Upper lobe of left lung (tissue), 6 donors: ENCODE measurements around the gene SMLR1. TPM values are rescaled to one million over a fixed set of nuclear protein-coding genes. Genes with fewer than 3 reads are reported as not detected.

Experiments used
- ATAC-seq, 2 donors: fragments of 200-7000 bp; cut with Tn5 transposase; one replicate each; pipeline ENCODE4 v1.9.1; 2022; ENCODE audit warnings: mild to moderate bottlenecking in 2 of 2, moderate library complexity in 2 of 2; ENCODE audit not compliant: low FRiP score in 2 of 2
- DNase-seq, 2 donors: peaks; one replicate each; pipeline ENCODE4 v3.0.0-alpha.2; 2019 to 2020
- H3K27ac ChIP-seq, 4 donors: fragments of 200-600 bp; sonication (generic); one replicate each; pipeline ENCODE4 v1.5.1; 2016 to 2019
- H3K27me3 ChIP-seq, 4 donors: fragments of 200-600 bp; sonication (generic); one replicate each; pipeline ENCODE4 v1.5.1; 2017 to 2019
- H3K36me3 ChIP-seq, 4 donors: fragments of 200-600 bp; sonication (generic); one replicate each; pipeline ENCODE4 v1.5.1; 2016 to 2019
- H3K4me1 ChIP-seq, 4 donors: fragments of 200-600 bp; sonication (generic); one replicate each; pipeline ENCODE4 v1.5.1; 2018 to 2019
- H3K4me3 ChIP-seq, 4 donors: fragments of 200-600 bp; sonication (generic); one replicate each; pipeline ENCODE4 v1.5.1; 2017 to 2019; ENCODE audit warnings: mild to moderate bottlenecking in 2 of 4, moderate library complexity in 1 of 4
- H3K9me3 ChIP-seq, 4 donors: fragments of 200-600 bp; sonication (generic); one replicate each; pipeline ENCODE4 v1.5.1; 2018 to 2019
- EP300 ChIP-seq, 4 donors: sonication (generic); formaldehyde crosslinking; IDR thresholded peaks; one replicate each; pipeline ENCODE4 v1.5.1; 2017; ENCODE audit warnings: antibody characterized with exemption in 4 of 4, control low read depth in 2 of 4
- POLR2A ChIP-seq, 4 donors: fragments of 450-650 bp; IDR thresholded peaks; one replicate each; pipeline ENCODE4 v1.5.1; 2016 to 2017; ENCODE audit warnings: antibody characterized with exemption in 4 of 4, mild to moderate bottlenecking in 2 of 4
- POLR2AphosphoS5 ChIP-seq, 2 donors: sonication (generic); formaldehyde crosslinking; IDR thresholded peaks; one replicate each; pipeline ENCODE4 v1.5.1; 2017; ENCODE audit warnings: antibody characterized with exemption in 2 of 2
- WGBS, 2 donors: methylation state at CpG; one replicate each; pipeline ENCODE4 v1.1.5; 2017 to 2018; 5-methylcytosine and 5-hydroxymethylcytosine counted together
- total RNA-seq, 6 donors: library from RNA; depleted of rRNA in 4 of 6; stranded (reverse); fragments of >200 nt in 4 of 6; gene quantifications; one replicate each; pipeline versions ENCODE4 v1.1.0 to v1.2.1, GENCODE V29; 2016 to 2021
- TF ChIP-seq, protein P1 (sequence below), 6 experiments: fragments of 450-650 bp in 4 of 6; fragments of 200-600 bp in 2 of 6; sonication (generic) in 2 of 6; IDR thresholded peaks; one replicate each; pipeline ENCODE4 v1.5.1; 2016 to 2019; ENCODE audit warnings: antibody characterized with exemption in 6 of 6
- donor health status: DM: no; HTN: no; CAD: no; lungs with moderate emphysema.
- donor health status: DM: no; HTN: yes; CAD: no; lungs with severe emphysema.

Gene SMLR1
- total RNA-seq, 6 donors from 2014 or later: 0.33 TPM; not detected in 5

DNA sequence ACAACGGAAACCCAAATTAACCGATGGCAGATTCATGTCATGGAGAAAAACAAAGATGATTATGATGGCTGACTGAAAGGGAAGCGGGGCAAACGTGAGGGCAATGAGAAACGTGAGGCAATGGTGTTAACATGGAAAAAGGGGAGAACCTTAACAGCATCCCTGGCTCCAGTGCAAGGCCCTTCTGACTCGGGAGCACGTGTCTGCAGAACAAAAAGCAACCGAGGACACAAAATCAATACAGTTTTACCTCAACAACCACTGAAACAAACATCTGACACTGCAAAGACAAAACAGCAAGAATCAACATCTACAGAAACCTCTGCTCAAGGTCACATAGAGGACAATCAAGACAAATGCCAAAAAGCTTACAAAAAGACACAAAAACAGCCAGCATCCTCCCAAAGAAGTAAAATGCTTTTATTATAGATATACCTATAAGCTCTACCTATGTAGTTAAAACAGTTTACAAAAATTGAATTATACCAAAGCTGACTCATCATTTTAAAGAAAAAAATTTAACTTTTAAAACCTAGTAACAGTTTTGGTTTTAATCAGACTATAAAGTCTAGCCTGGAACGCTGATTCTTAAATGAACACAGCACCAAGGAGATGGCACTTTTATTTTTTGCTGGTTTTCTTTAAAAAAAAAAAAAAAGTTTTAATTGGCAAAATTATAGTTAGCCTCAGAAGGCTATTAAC lies 43.1 kb downstream of the SMLR1 start:
- no peak for ATAC-seq
- Histone ChIP-seq H3K27ac (no peak overlapping the region), H3K9me3 (no peaks in the 10 kb centered on the region), H3K27me3 (no peaks in the 10 kb centered on the region), H3K4me1 (no peaks in the 10 kb centered on the region), H3K4me3 (no peak overlapping the region), H3K36me3 (peaks cover 0 to 30% (median 1%) of the 10 kb centered on the region in 4 donors)
- 89 to 93% methylated on average over 9 of the region's 9 CpGs for WGBS, 2 donors
- DNase-seq: no peak
- TF ChIP-seq POLR2AphosphoS5 (IDR thresholded peaks at IDR 0.05) (no peak), POLR2A (IDR thresholded peaks at IDR 0.05) (no peak), EP300 (IDR thresholded peaks at IDR 0.05) (no peak)
- TF ChIP-seq, protein P1, sequence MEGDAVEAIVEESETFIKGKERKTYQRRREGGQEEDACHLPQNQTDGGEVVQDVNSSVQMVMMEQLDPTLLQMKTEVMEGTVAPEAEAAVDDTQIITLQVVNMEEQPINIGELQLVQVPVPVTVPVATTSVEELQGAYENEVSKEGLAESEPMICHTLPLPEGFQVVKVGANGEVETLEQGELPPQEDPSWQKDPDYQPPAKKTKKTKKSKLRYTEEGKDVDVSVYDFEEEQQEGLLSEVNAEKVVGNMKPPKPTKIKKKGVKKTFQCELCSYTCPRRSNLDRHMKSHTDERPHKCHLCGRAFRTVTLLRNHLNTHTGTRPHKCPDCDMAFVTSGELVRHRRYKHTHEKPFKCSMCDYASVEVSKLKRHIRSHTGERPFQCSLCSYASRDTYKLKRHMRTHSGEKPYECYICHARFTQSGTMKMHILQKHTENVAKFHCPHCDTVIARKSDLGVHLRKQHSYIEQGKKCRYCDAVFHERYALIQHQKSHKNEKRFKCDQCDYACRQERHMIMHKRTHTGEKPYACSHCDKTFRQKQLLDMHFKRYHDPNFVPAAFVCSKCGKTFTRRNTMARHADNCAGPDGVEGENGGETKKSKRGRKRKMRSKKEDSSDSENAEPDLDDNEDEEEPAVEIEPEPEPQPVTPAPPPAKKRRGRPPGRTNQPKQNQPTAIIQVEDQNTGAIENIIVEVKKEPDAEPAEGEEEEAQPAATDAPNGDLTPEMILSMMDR (IDR thresholded peaks at IDR 0.05): no peak

DNA sequence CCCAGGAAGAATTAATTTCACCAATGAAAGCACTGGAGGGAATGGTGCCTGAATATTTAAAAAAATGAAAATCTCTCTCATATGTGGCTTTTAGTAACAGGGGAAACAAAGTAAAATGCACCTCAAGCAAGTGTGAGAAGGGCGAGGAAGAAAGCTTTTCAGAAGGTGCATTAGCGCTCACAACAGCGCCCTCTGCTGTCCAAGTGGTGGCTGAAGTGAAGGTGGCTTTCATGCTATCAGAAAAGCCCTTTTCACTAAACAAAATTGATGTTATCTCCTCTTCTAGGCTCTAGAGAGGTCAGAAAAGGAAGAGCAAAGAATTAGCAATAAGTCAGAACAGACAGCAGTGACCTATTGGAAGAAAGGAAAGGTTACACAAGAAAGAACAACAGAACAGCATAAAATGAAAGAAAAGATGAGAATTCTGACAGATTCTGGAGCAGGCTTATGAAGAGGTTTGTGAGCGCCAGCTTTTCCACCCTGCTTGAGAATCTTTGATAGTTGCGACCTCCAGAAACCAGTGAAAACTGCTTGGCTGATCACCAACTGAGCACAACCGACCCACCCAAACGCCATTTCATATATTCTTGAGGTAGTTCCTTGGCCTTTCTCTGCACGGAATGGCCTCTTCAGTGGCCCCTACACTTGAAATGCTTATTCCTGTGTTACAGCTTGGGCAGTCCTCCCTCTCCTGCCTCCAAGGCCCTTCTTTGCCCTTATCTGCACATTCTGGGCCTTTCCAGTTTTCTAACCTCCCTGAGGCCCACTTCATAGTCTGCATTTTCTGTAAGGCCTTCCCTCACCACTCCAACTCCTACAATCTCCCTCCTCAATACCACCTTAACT lies 45.3 kb downstream of the SMLR1 start:
- DNase-seq (peak in 1 of 2 donors; percentile 51), ATAC-seq (peak in 1 of 2 donors; percentile 78)
- no peak overlapping the region for H3K27ac ChIP-seq
- TF ChIP-seq, protein P1 (IDR thresholded peaks at IDR 0.05): peak; percentile 54 to 81 (median 64)
- TF ChIP-seq EP300 (IDR thresholded peaks at IDR 0.05) (no peak), POLR2AphosphoS5 (IDR thresholded peaks at IDR 0.05) (no peak), POLR2A (IDR thresholded peaks at IDR 0.05) (no peak)
- no peaks in the 10 kb centered on the region for H3K27me3 ChIP-seq
- WGBS, 2 donors: 71 to 72% methylated on average over 8 of the region's 8 CpGs
- H3K9me3 ChIP-seq: no peaks in the 10 kb centered on the region
- no peaks in the 10 kb centered on the region for H3K4me1 ChIP-seq
- H3K4me3 ChIP-seq: no peak overlapping the region
- H3K36me3 ChIP-seq: peaks cover 0 to 15% (median 1%) of the 10 kb centered on the region in 4 donors

DNA sequence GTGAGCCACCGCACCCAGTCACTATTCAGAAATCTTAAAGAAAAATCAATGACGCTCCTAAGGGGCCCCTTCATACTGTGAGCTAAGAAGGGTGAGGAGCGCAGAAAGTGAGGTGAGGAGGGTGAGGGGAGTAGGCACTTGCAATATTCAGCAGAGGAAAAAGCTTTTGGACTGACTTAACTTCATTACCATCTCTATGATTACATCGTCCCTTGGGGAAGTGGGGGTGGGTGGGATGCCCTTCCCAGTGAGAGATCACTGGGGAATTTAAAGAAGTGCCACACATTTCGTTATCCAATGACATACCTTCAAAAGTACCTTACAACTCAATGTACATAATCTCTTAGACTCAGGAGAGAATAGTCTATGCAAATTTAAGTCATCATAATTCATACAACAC lies 46.5 kb downstream of the SMLR1 start:
- Histone ChIP-seq H3K27me3 (no peaks in the 10 kb centered on the region), H3K4me1 (no peaks in the 10 kb centered on the region), H3K9me3 (no peaks in the 10 kb centered on the region), H3K4me3 (no peak overlapping the region), H3K36me3 (peaks cover 0 to 14% (median 1%) of the 10 kb centered on the region in 4 donors), H3K27ac (no peak overlapping the region)
- no peak for ATAC-seq
- TF ChIP-seq EP300 (IDR thresholded peaks at IDR 0.05) (no peak), POLR2A (IDR thresholded peaks at IDR 0.05) (no peak), POLR2AphosphoS5 (IDR thresholded peaks at IDR 0.05) (no peak)
- TF ChIP-seq, protein P1 (IDR thresholded peaks at IDR 0.05): no peak
- WGBS, 2 donors: 95% methylated on average over 5 of the region's 5 CpGs
- no peak for DNase-seq

DNA sequence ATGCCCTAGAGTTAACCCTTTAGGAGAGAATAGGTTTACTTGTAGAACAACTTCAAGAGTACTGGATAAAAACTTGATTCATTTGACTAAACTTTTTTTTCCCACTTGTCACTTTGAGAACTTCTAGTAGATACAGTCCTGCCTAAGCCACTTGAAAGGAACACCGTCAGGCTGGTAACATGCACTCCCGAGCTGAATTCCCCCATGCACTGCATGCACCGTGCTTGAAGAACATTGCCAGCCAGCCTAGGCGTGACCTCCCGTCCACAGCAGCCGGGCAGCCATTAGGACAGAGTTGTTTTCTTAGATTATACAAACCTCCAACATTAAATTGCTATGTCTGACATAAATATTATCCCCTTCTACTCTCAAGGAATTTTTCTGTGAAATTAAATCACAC lies 52.6 kb downstream of the SMLR1 start:
- Histone ChIP-seq H3K9me3 (no peaks in the 10 kb centered on the region), H3K27ac (no peak overlapping the region), H3K36me3 (peaks cover 0 to 10% (median 0%) of the 10 kb centered on the region in 4 donors), H3K4me1 (no peaks in the 10 kb centered on the region), H3K4me3 (no peak overlapping the region), H3K27me3 (no peaks in the 10 kb centered on the region)
- DNase-seq (peak in 1 of 2 donors; percentile 27), ATAC-seq (no peak)
- TF ChIP-seq, protein P1 (IDR thresholded peaks at IDR 0.05): no peak
- no peak for TF ChIP-seq POLR2A (IDR thresholded peaks at IDR 0.05)
- TF ChIP-seq EP300 (IDR thresholded peaks at IDR 0.05): no peak
- no peak for TF ChIP-seq POLR2AphosphoS5 (IDR thresholded peaks at IDR 0.05)
- 82 to 88% methylated on average over 6 of the region's 6 CpGs for WGBS, 2 donors
